Ishikawa (cell line): ENCODE data around the gene TNS1.

ENCODE experiments used
- MAX ChIP-seq: IDR thresholded peaks from 2 replicates; pipeline ENCODE4 v1.6.1; 2012
- RAD21 ChIP-seq: IDR thresholded peaks from 2 replicates; pipeline ENCODE4 v1.6.1; 2012; ENCODE audit warnings: low read depth
- TAF1 ChIP-seq: IDR thresholded peaks from 2 replicates; pipeline ENCODE4 v1.6.1; 2012; ENCODE audit warnings: low read depth, mild to moderate bottlenecking
- YY1 ChIP-seq: IDR thresholded peaks from 2 replicates; pipeline ENCODE4 v1.6.1; 2012; ENCODE audit warnings: low read depth
- TF ChIP-seq, protein P1 (sequence below): IDR thresholded peaks from 2 replicates; pipeline ENCODE4 v1.6.1; 2012; ENCODE audit warnings: low read depth, mild to moderate bottlenecking

DNA sequence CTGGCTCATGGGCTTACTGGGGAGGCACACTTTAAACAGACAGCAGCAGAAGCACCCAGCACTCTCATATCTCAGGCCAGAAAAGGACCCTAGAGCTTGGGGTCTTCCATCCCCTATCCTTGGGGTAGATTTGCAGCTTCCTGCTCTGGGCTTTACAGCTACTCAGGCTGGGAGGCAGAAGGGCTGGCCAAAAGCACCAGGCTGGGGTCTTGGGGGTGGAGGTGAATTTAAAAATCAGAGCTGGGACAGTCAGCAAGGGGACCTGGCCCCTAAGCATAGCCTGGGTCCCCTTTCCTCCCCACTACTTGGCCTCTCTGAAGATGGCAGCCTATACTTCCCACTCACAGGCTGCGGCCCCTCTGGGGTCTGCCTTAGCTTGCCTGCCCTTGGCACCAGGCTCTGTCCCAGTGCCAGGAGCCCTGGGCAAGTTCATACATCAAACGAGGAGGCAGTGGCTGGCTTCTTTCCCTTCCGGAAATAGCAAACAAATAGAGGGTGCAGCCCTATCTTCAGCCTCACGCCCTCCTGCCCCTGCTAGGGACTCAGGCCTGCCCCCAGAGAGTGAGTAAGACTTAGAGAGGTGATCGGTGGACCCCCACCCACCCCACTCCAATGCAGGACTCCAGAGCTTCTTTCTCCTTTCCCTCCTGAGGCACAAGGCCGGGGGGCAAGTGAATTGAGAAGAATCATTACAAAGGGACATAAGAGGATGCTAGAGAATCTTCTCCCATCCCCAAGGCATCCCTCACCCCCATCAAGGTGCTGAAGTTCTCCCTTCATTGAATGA, 26.0 kb upstream of the TNS1 start:
- TF ChIP-seq RAD21 (no peak), TAF1 (no peak), MAX (no peak), YY1 (no peak)
- TF ChIP-seq, protein P1, sequence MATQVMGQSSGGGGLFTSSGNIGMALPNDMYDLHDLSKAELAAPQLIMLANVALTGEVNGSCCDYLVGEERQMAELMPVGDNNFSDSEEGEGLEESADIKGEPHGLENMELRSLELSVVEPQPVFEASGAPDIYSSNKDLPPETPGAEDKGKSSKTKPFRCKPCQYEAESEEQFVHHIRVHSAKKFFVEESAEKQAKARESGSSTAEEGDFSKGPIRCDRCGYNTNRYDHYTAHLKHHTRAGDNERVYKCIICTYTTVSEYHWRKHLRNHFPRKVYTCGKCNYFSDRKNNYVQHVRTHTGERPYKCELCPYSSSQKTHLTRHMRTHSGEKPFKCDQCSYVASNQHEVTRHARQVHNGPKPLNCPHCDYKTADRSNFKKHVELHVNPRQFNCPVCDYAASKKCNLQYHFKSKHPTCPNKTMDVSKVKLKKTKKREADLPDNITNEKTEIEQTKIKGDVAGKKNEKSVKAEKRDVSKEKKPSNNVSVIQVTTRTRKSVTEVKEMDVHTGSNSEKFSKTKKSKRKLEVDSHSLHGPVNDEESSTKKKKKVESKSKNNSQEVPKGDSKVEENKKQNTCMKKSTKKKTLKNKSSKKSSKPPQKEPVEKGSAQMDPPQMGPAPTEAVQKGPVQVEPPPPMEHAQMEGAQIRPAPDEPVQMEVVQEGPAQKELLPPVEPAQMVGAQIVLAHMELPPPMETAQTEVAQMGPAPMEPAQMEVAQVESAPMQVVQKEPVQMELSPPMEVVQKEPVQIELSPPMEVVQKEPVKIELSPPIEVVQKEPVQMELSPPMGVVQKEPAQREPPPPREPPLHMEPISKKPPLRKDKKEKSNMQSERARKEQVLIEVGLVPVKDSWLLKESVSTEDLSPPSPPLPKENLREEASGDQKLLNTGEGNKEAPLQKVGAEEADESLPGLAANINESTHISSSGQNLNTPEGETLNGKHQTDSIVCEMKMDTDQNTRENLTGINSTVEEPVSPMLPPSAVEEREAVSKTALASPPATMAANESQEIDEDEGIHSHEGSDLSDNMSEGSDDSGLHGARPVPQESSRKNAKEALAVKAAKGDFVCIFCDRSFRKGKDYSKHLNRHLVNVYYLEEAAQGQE, result no peak
